ENCODE results near the gene ERC2.
"Not testable (repeated sequence)": the region's sequence is repeated elsewhere in the genome, so short reads cannot be mapped to it uniquely, and the experiment has no call there.

Gene ERC2

GRCh38 chr3:55521064-55521737 is 947.1 kb downstream of the ERC2 start:
- DNase-seq (ENCODE audit: low spot score): no peak

- no peak for DNase-seq (ENCODE audit: low spot score)
These were observed 949.2 kb downstream of the ERC2 start for GRCh38 chr3:55519019-55519418.

- no peak for DNase-seq (ENCODE audit: low spot score)
These were observed 949.8 kb downstream of the ERC2 start for GRCh38 chr3:55518451-55518850.

DNA sequence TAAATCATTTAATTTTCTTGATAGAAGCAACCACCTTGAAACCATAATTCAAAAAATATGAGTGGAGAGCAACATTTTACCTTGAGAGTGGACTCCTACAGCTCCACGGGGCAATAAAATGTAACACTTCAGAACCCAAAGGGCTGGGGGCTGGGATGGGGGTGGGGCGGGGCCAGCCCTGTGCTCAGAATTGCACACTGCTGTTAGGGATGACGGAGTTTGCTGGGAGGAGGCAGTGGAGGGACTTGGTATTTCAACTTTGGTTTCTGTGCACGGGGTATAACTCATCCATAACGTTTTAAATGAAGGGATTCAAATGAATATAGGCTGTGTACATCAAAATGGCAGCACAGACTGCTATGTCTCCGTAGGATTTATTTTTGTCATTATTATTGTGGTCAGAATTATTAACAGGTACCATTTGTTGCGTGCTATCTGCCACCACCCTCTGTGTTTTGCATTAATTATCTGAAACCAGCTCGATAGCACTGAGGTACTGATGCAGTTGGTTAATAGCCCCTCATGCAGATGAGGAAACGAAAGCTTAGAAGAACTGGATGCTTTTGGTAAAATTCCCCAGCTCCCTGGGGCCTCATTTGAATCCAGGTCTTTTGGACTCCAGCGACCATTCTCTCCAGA is 951.8 kb downstream of the ERC2 start:
- DNase-seq (ENCODE audit: low spot score): no peak

GRCh38 chr3:55515550-55516246 is 952.6 kb downstream of the ERC2 start:
- DNase-seq (ENCODE audit: low spot score): no peak

GRCh38 chr3:55514962-55515361 is 953.3 kb downstream of the ERC2 start:
- DNase-seq (ENCODE audit: low spot score): no peak

DNA sequence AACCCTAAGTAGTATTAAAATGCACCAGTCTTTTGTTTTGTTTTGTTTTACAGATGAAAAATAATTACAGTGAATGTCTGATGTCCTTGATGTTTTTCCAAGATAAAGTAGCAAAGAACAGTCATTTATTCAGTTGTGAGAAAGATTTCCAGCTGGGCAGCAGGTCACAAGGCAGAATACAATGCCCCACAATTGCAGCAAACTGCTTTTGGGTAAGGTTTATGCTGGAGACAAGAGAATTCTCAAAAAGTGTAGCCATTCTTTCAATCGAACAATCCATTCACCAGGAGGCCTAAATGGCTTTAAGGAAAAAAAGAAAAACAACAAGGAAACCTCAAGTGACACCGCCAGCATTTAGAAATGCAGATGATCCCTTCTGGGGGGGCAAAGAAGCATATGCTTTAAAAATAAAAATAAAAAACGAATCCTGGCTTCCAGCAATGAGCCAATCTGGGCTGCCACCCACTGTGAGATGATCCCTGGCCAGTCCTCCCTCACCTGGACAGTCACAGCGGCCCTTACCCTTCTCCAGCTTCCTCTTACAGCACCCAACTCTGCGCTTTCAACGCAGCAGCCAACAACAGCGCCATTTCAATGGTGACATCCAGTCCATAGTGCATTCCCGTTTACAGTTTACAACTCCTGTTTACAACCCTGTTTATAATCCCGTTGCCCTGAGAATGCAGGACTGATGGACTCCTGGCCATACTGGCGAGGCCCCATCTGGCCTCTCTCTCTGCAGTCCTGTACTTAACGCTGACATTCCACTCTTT is 955.5 kb downstream of the ERC2 start:
- DNase-seq (ENCODE audit: low spot score): no peak

GRCh38 chr3:55511895-55512570 is 956.2 kb downstream of the ERC2 start:
- no peak for DNase-seq (ENCODE audit: low spot score)

DNA sequence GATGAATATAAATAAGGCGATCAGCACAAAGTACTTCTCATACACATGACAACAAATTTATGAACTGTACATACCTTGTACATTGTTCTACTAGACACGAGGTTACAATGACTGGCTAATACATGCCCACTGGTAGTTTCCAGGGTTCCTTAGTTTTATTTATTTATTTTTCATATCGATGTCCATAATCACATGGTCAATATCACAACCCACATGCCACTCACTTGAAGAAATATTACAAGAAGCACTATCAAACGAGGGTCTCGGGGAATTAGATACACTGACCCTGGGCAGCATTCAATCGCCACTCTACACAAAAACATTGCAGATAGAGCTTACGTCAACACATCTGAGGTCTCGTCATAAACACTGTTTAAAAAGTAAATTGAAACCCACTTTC is 959.9 kb downstream of the ERC2 start:
- DNase-seq (ENCODE audit: low spot score): no peak

GRCh38 chr3:55507808-55508207 is 960.5 kb downstream of the ERC2 start:
- DNase-seq (ENCODE audit: low spot score): no peak

DNA sequence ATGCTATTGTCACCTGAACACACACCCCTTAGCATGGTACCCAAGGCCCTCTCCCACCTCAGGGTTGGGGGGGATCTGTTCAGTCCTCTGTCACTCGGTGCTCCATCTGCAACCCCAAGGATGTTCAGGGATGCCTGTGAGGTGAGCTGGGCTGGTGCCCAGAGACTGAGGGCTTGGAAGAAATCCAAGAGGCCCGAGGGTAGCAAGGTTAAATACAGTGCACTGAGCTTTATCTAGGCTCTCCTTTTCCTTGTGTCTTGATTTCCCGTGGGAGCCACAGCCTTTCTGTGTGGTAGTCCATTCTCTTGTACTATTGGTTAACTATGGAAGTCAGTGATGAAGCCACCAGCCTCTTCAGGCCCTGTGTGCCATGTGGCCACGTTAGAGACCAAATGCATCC is 962.5 kb downstream of the ERC2 start:
- DNase-seq (ENCODE audit: low spot score): no peak

- DNase-seq (ENCODE audit: low spot score): not testable (repeated sequence)
These were observed 963.2 kb downstream of the ERC2 start for GRCh38 chr3:55505102-55505501.

DNA sequence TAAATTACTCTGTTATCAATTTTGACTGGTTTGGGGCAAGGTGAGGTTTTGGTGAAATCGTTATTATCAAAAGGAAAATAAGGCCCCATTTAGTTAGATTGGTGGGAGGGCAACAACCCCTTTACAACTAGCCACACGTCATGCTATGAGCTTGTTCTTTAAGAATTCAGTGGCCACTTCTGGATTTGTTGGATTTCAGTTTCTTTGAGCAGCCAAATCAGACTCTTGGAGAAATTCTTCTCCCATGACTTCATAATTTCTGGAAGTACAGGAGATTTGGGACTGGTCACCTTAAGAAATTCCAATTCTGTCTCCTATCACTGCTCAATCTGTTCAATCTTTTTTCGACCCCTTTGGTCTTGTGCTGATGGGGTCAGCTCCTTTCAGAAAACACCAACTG is 966.4 kb downstream of the ERC2 start:
- no peak for DNase-seq (ENCODE audit: low spot score)

GRCh38 chr3:55500555-55501330 is 967.5 kb downstream of the ERC2 start:
- no peak for DNase-seq (ENCODE audit: low spot score)

DNA sequence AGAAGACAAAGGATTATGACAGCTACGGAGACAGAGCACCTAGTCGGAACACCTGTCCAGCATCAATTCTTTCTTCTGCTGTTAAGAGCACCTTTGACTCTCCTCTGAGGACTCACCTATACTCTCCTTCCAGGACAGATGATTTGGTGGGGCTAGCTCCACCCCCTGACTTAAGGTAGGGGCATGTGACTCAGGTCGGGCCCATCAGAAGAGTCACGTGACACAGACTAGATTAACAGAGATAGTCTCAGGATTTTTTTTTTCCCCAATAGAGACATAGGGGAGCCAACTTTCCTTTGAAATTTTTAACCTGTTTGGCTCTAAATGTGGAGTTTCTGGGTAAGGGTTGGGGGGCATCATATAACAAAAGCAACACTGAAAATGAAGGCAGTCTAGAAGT is 969.7 kb downstream of the ERC2 start:
- no peak for DNase-seq (ENCODE audit: low spot score)

- DNase-seq (ENCODE audit: low spot score): no peak
These were observed 971.0 kb downstream of the ERC2 start for GRCh38 chr3:55497250-55497649.

- no peak for DNase-seq (ENCODE audit: low spot score)
These were observed 973.3 kb downstream of the ERC2 start for GRCh38 chr3:55494976-55495375.

- DNase-seq (ENCODE audit: low spot score): no peak
These were observed 975.3 kb downstream of the ERC2 start for GRCh38 chr3:55492976-55493375.

DNA sequence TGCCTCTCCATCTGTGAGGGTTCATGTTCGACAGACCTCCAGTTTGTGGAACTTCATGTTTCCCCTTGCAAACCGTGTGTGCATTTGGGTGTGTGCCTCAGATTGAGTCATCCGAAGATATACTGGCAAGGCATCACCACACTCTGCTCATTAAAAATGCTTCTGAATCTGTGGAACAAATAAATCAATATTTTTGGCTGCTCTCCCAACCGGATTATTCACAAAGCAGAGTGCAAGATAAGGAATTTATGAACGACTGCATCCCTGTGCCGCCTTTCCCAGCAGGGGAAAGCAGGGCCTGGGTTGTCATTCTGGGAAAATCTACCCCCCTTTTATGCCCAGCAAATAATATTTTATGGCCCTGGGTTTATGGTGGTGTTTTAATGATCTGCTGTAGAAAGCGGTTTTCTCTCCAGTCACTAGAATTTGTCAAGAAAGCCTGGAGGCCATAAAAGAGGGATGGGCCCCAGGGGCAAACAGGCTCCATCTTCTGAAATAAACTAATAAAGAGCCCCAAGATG is 976.9 kb downstream of the ERC2 start:
- no peak for DNase-seq (ENCODE audit: low spot score)

GRCh38 chr3:55490276-55490913 is 977.9 kb downstream of the ERC2 start:
- no peak for DNase-seq (ENCODE audit: low spot score)

DNA sequence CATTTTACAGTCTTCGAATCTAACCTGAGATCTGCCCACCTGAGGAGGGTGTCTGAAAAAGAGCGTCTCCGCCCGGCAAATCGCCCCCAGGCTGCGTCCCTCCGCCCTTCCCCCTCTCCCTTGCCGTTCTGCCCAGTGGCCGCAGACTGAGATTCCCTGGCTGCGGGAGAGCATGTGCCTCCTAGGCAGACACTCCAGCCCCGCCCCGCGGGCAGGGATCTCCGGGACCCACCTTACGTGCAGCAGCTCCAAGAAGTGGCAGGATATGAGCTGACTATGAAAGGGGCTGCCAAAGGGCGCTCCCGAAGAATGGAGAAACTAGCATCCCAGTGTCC is 978.5 kb downstream of the ERC2 start:
- no peak for DNase-seq (ENCODE audit: low spot score)
